GM21381 (cell line): ENCODE results near the gene IDH3B.

Experiments used
- ATAC-seq: cut with Tn5 transposase; IDR thresholded peaks from one replicate; pipeline ENCODE4 v1.9.1; 2021; ENCODE audit warnings: mild to moderate bottlenecking, moderate library complexity; ENCODE audit not compliant: unreplicated experiment

The IDH3B gene

GRCh38 chr20:2658414-2659354 is 5.3 kb downstream of the IDH3B start:
- ATAC-seq: no peak

GRCh38 chr20:2657674-2658073 is 6.3 kb downstream of the IDH3B start:
- ATAC-seq: no peak

GRCh38 chr20:2657241-2657640 is 6.8 kb downstream of the IDH3B start:
- no peak for ATAC-seq

GRCh38 chr20:2656471-2657117 is 7.4 kb downstream of the IDH3B start:
- no peak for ATAC-seq

GRCh38 chr20:2655331-2656116 is 8.5 kb downstream of the IDH3B start:
- ATAC-seq: no peak

GRCh38 chr20:2654831-2655230 is 9.2 kb downstream of the IDH3B start:
- ATAC-seq: no peak

- ATAC-seq: no peak
Observed at GRCh38 chr20:2654384-2654822, 9.6 kb downstream of the IDH3B start.

GRCh38 chr20:2653556-2654383 is 10.2 kb downstream of the IDH3B start:
- no peak for ATAC-seq

GRCh38 chr20:2652724-2653555 is 11.1 kb downstream of the IDH3B start:
- ATAC-seq: peak; percentile 41

GRCh38 chr20:2651772-2652723 is 12.0 kb downstream of the IDH3B start, which contains the start of gene NOP56:
NOP56 (plus strand) TSS chr20:2652632; CDS start chr20:2652661, 29 bp downstream.
- peak; percentile 83 for ATAC-seq

- ATAC-seq: no peak
Observed at GRCh38 chr20:2643708-2644107, 20.3 kb downstream of the IDH3B start.

- no peak for ATAC-seq
Observed at GRCh38 chr20:2640899-2641298, 23.1 kb downstream of the IDH3B start.

GRCh38 chr20:2640260-2640659 is 23.8 kb downstream of the IDH3B start:
- no peak for ATAC-seq

GRCh38 chr20:2637246-2637645 is 26.8 kb downstream of the IDH3B start:
- ATAC-seq: no peak

GRCh38 chr20:2633381-2633780 is 30.6 kb downstream of the IDH3B start:
- ATAC-seq: no peak

GRCh38 chr20:2631228-2631627 is 32.8 kb downstream of the IDH3B start:
- no peak for ATAC-seq

- ATAC-seq: no peak
Observed at GRCh38 chr20:2626853-2627541, 37.0 kb downstream of the IDH3B start.

- ATAC-seq: no peak
Observed at GRCh38 chr20:2625062-2625461, 39.0 kb downstream of the IDH3B start.
